GM12872 (cell line): Measurements from ENCODE around the gene TTC6.

Source experiments
- CTCF ChIP-seq: IDR thresholded peaks from 3 replicates; pipeline ENCODE4 v1.5.1; 2011; ENCODE audit warnings: low read depth, mild to moderate bottlenecking, low read length, moderate library complexity; ENCODE audit not compliant: insufficient read depth

Gene TTC6

GRCh38 chr14:37618498-37619028 is 23.1 kb downstream of the TTC6 start:
- no peak for TF ChIP-seq CTCF

GRCh38 chr14:37620856-37621255 is 25.4 kb downstream of the TTC6 start:
- no peak for TF ChIP-seq CTCF

DNA sequence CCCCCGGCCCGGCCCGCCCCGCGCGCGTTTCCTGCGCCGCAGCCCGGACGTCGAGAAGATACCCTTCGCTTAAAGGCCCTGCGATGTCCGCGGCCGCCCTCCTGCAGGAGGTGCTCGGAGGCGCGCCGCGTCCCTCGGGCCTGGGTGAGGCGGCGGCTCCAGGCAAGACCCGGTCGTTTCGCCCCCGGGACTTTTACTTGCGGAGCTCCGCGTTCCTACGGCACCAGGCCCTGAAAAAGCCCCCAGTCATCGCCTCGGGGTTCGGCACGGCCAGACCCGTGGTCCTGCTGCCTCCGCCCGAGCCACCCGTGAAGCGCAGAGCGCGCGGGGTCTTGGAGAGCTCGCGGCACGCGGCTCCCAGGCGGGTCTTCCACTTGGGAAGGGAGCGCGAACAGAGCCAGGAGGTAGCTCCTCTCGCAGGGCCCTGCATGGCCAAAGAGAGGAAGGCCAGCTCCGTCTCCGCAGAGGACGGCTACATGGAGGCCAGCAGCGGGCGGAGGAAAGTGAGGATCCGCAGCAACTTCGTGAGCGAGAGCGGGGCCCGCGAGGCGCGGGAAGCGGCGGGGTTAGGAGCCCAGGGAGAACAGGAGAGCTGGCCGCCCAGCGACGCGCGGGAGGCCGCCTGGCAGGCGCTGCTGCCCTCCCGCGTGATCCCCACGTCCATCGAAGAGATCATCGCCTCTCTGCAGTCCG is 26.9 kb downstream of the TTC6 start:
- TF ChIP-seq CTCF = no peak

DNA sequence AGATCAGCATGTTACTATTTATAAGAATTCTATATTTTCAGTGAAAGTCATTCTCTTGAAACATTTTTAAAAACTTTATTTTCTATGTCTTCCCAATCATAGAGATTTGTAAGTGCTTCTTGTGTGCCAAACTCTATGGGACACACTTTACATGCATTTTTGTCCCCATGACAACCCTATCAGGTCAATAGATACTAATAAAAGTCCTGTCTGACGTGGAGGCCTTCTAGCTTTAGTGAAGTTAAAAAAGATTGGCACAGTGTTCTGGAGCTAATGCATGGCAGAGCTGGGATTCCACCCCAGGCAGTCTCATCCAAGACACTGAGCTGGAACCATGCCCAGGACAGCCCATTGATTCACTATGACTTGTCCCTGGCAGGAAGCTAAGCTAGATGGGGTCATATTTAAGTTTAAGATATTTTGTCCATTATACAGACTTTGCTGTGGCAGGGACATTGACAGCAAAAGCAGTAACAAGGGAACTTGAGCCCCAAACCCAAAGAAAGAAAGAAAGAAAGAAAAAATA is 28.1 kb downstream of the TTC6 start:
- TF ChIP-seq CTCF = no peak

DNA sequence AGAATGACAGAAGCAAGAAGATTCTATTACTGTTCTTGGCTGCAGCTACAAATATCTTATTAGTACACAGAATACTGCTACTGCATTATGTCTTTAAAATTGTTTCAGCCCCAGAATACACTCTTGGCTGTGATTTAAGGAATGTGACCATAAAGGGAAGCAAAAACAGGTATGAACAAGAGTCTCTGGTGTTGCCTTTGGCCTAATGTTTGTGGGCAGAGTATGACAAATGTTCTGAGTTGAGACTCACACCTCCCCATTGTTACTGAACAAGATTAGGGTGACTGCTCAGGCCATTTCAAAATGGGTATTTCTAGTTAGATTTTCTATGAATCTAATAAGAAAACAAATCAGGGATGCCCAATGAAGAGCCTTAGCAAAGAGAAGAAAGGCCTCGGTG is 28.5 kb downstream of the TTC6 start:
- TF ChIP-seq CTCF = no peak

DNA sequence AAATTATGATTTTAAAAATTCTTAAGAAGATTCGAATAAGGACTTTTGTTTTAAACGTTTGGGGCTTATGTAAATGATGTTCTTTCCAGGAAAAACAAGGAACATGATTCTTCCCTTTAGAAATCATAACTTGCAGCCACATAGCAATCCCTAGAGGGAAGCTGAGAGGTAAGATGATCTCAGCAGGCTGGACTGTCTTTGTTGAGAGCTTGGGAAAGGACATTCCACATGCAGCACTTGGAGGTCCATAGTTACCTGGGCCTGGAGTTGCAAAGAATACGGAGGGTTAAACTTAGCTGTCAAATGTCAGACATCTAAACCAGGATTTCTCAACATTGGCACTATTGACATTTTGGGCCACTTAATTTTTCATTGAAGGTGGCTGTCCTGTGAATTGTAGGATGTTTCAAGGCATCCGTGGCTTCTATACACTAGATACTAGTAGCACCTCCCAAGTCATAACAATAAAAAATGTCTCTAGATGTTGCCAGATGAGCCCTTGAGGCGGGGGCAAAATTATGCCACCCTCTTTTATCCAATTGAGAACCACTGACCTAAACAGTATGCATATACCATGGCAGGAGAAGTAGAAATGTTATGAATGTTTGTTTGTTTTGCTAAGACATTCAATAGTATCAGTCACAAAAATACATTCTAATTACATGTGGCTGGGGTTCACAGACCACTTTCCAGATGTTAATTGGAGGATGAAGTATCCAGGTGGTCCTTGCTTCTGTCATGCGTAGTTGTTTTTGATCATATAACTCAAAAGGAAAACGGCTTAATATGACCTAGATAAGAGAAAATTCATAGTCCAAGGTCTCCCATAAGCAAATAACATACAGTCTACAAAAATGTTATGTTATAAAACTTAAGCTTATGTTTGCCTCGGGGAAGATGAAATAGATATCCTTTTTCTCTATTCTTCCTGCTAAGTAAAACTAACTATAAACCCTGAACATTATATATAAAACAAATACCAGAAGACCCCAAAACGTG is 30.5 kb downstream of the TTC6 start:
- TF ChIP-seq CTCF = no peak

- no peak for TF ChIP-seq CTCF
Measured at GRCh38 chr14:37637341-37637740, 41.9 kb downstream of the TTC6 start.
